Rectal smooth muscle tissue (tissue), 1 donor: ENCODE results near the gene AGPS.

Experiments
- H3K27ac ChIP-seq: one replicate; pipeline ENCODE4 v1.7.0; 2013; ENCODE audit warnings: low read depth, low read length, inconsistent platforms
- H3K27me3 ChIP-seq: one replicate; pipeline ENCODE4 v1.7.0; 2013; ENCODE audit warnings: low read length; ENCODE audit not compliant: control insufficient read depth, insufficient read depth
- H3K36me3 ChIP-seq: one replicate; pipeline ENCODE4 v1.7.0; 2013; ENCODE audit warnings: low read length; ENCODE audit not compliant: control insufficient read depth, insufficient read depth
- H3K4me1 ChIP-seq: one replicate; pipeline ENCODE4 v1.7.0; 2013; ENCODE audit warnings: low read length; ENCODE audit not compliant: control insufficient read depth, insufficient read depth
- H3K4me3 ChIP-seq: one replicate; pipeline ENCODE4 v1.7.0; 2013; ENCODE audit warnings: low read length
- H3K9ac ChIP-seq: one replicate; pipeline ENCODE4 v1.7.0; 2013; ENCODE audit warnings: low read length

AGPS gene

GRCh38 chr2:177579486-177580036 is 187.0 kb downstream of the AGPS start:
- Histone ChIP-seq H3K36me3 (no peaks in the 10 kb centered on the region), H3K4me3 (no peak overlapping the region), H3K9ac (no peak overlapping the region), H3K27ac (peak overlapping the region; percentile 41), H3K27me3 (no peaks in the 10 kb centered on the region), H3K4me1 (peaks cover 13% of the 10 kb centered on the region)

DNA sequence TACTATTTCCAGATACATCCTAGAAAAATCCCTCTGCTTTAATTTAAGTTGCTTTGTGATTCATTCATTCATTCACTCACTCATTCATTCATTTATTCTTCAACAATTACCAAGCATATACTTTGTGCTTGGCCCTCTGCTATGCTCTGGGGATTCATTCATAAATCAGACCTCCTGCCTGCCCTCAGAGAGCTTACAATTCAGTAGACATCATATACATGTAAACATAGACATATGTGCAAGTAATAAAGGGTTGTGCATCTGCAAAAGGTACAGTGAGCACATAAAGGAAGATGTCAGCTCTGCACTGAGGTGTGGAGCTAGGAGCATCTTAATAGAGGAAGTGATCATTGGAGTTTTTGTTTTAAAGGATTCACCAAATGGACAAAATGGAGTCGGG is 189.4 kb downstream of the AGPS start:
- no peak overlapping the region for H3K4me3 ChIP-seq
- peaks cover 15% of the 10 kb centered on the region for H3K4me1 ChIP-seq
- H3K9ac ChIP-seq: no peak overlapping the region
- H3K27me3 ChIP-seq: no peaks in the 10 kb centered on the region
- H3K36me3 ChIP-seq: no peaks in the 10 kb centered on the region
- H3K27ac ChIP-seq: no peak overlapping the region

DNA sequence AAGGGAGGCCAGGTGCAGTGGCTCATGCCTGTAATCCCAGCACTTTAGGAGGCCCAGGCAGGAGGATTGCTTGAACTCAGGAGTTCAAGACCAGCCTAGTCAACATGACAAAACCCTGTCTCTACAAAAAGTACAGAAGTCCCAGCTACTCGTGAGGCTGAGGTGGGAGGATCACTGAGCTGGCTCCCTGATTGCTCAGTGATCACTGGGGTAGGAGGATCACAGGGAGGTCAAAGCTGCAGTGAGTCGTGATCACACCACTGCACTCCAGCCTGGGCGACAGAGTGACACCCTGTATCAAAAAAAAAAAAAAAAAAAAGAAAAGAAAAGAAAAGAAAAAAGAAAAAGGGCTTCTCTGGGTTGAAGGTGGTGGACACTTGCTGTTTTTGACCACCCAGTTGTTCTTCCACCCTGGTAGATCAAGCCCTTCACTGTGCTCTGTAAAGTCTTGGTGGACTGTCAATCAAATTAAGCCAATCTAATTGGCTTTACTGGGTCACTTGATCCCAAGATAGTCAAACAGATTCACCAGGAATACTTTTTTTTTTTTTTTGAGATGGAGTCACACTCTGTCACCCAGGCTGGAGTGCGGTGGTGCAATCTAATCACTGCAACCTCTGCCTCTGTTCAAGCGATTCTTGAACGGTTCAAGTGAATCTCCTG is 191.6 kb downstream of the AGPS start:
- Histone ChIP-seq H3K27ac (no peak overlapping the region), H3K9ac (no peak overlapping the region), H3K4me1 (peaks cover 14% of the 10 kb centered on the region), H3K27me3 (no peaks in the 10 kb centered on the region), H3K36me3 (no peaks in the 10 kb centered on the region), H3K4me3 (no peak overlapping the region)

GRCh38 chr2:177585234-177585863 is 192.8 kb downstream of the AGPS start:
- no peak overlapping the region for H3K4me3 ChIP-seq

GRCh38 chr2:177586154-177586553 is 193.6 kb downstream of the AGPS start:
- no peak overlapping the region for H3K4me3 ChIP-seq
- no peaks in the 10 kb centered on the region for H3K27me3 ChIP-seq
- H3K36me3 ChIP-seq: no peaks in the 10 kb centered on the region
- no peak overlapping the region for H3K27ac ChIP-seq
- H3K4me1 ChIP-seq: peaks cover 3% of the 10 kb centered on the region
- H3K9ac ChIP-seq: no peak overlapping the region

More at GRCh38 chr2:177585234-177585863, 192.8 kb downstream of the AGPS start:
- no peak overlapping the region for H3K9ac ChIP-seq
- H3K27ac ChIP-seq: peak overlapping the region; percentile 0
- H3K36me3 ChIP-seq: no peaks in the 10 kb centered on the region
- peaks cover 5% of the 10 kb centered on the region for H3K4me1 ChIP-seq
- no peaks in the 10 kb centered on the region for H3K27me3 ChIP-seq

DNA sequence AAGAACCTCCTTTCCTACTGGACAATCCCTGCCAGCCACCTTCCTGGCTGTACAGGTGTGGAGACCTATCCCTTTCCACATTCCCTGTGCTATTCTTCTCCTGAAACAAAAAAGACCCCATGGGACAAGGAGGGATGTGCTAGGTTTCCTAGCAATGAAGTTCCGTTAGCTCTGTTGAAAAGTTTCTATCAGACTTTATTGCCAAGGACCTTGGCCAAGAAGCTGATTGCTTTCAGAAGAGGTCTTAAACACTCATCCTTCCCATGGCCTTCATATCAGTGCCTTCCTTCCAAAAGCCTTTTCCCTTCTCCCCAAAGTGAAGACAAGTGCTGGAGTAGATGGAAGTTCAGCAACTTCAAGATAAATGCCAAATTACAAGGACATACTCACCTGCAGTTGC is 194.8 kb downstream of the AGPS start:
- H3K36me3 ChIP-seq: no peaks in the 10 kb centered on the region
- no peak overlapping the region for H3K4me3 ChIP-seq
- no peaks in the 10 kb centered on the region for H3K27me3 ChIP-seq
- no peak overlapping the region for H3K9ac ChIP-seq
- H3K27ac ChIP-seq: no peak overlapping the region
- peaks cover 3% of the 10 kb centered on the region for H3K4me1 ChIP-seq

GRCh38 chr2:177588671-177589070 is 196.1 kb downstream of the AGPS start:
- H3K9ac ChIP-seq: no peak overlapping the region
- H3K27ac ChIP-seq: no peak overlapping the region
- H3K4me3 ChIP-seq: no peak overlapping the region
- peaks cover 3% of the 10 kb centered on the region for H3K4me1 ChIP-seq
- H3K36me3 ChIP-seq: no peaks in the 10 kb centered on the region
- H3K27me3 ChIP-seq: no peaks in the 10 kb centered on the region

DNA sequence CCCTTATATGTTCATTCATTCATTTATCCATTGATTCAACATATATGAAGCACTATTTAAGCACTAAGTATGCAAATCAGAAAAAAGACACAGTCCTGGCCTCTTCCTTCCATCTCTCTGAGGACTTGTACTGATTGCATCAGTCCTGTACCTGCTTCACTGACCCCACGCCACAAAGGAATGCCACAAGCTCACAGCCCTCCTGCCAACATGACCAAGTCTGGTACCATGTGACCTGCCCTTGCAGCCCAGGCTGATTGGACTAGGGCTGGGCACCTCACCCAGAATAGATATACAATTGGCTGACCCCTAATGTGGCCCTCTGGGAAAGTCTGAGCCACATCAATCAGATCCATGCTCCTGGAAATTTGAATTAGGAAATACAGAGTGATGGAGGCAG is 196.6 kb downstream of the AGPS start:
- no peaks in the 10 kb centered on the region for H3K36me3 ChIP-seq
- no peaks in the 10 kb centered on the region for H3K27me3 ChIP-seq
- no peak overlapping the region for H3K4me3 ChIP-seq
- H3K27ac ChIP-seq: no peak overlapping the region
- H3K4me1 ChIP-seq: peaks cover 3% of the 10 kb centered on the region
- no peak overlapping the region for H3K9ac ChIP-seq

GRCh38 chr2:177592397-177592796 is 199.8 kb downstream of the AGPS start:
- Histone ChIP-seq H3K27me3 (no peaks in the 10 kb centered on the region), H3K27ac (no peak overlapping the region), H3K36me3 (no peaks in the 10 kb centered on the region), H3K9ac (no peak overlapping the region), H3K4me1 (peaks cover 3% of the 10 kb centered on the region), H3K4me3 (no peak overlapping the region)

DNA sequence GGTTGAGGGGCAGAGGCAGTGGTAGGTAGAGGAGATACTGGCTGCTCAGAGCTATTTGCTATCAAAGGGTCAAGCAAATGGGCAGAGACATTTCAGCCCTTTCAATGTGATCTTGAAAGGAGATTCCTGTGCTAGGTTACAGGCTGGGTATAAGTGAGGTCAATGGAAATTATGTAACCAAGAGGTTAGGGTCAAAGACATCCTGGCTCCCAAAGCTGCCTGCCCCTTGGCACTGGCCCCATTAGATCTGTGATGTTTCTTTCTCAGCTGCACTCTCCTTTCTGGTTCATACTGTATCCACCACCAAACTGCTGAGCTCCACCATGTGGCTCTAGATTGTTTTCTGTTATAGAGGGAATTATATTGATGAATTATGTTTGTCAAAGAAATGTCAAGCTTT is 200.4 kb downstream of the AGPS start:
- no peaks in the 10 kb centered on the region for H3K36me3 ChIP-seq
- no peak overlapping the region for H3K27ac ChIP-seq
- no peak overlapping the region for H3K9ac ChIP-seq
- H3K4me1 ChIP-seq: peaks cover 5% of the 10 kb centered on the region
- H3K27me3 ChIP-seq: no peaks in the 10 kb centered on the region
- no peak overlapping the region for H3K4me3 ChIP-seq

GRCh38 chr2:177593402-177593801 is 200.8 kb downstream of the AGPS start:
- Histone ChIP-seq H3K9ac (no peak overlapping the region), H3K27me3 (no peaks in the 10 kb centered on the region), H3K4me1 (peaks cover 5% of the 10 kb centered on the region), H3K36me3 (no peaks in the 10 kb centered on the region), H3K4me3 (no peak overlapping the region), H3K27ac (no peak overlapping the region)
